Naive thymus-derived CD4-positive, alpha-beta T cell (primary cell): ENCODE measurements around the gene NCKAP1. TPM values are rescaled to one million over a fixed set of nuclear protein-coding genes. Genes with fewer than 3 reads are reported as not detected.
"Not testable (repeated sequence)": the region's sequence is repeated elsewhere in the genome, so short reads cannot be mapped to it uniquely, and the experiment has no call there.

Source experiments
- ATAC-seq: fragments of 150-1000 bp; cut with Tn5 transposase; 2 replicates; pipeline ENCODE4 v1.10.0; 2021; ENCODE audit warnings: mild to moderate bottlenecking, moderate library complexity
- CTCF ChIA-PET: fragments of 350-600 bp; sonication (Branson Sonifier 250); formaldehyde crosslinking; loops from one replicate; lab custom pipeline; 2021; ENCODE audit warnings: antibody characterized with exemption; lab: Charles Lee
- POLR2A ChIA-PET: fragments of 350-600 bp; sonication (Branson Sonifier 250); formaldehyde crosslinking; loops from one replicate; lab custom pipeline; 2021; ENCODE audit warnings: antibody characterized with exemption, inconsistent platforms; lab: Charles Lee
- DNase-seq, 9 donors: peaks; one replicate each; pipeline versions ENCODE4 v3.0.0 to v3.0.0-alpha.2; 2020 to 2022; ENCODE audit warnings: mixed read lengths in 1 of 9
- H3K27ac ChIP-seq: one replicate; pipeline ENCODE4 v1.7.0; 2013; ENCODE audit warnings: mild to moderate bottlenecking, low read depth, low read length, moderate library complexity
- H3K27me3 ChIP-seq, 2 donors: one replicate each; pipeline ENCODE4 v1.7.0; 2013; ENCODE audit warnings: low read length in 2 of 2, mild to moderate bottlenecking in 2 of 2, moderate library complexity in 2 of 2; ENCODE audit not compliant: control insufficient read depth in 2 of 2, insufficient read depth in 2 of 2
- H3K36me3 ChIP-seq, 3 experiments: 1 replicate in 2 of 3; 2 replicates in 1 of 3; pipeline ENCODE4 v1.7.0; 2013; ENCODE audit warnings: low read length in 3 of 3, mild to moderate bottlenecking in 3 of 3, moderate library complexity in 1 of 3; ENCODE audit not compliant: insufficient read depth in 3 of 3, control insufficient read depth in 2 of 3
- H3K4me1 ChIP-seq, 2 donors: one replicate each; pipeline ENCODE4 v1.7.0; 2013; ENCODE audit warnings: low read length in 2 of 2, mild to moderate bottlenecking in 2 of 2, moderate library complexity in 1 of 2; ENCODE audit not compliant: control insufficient read depth in 2 of 2, insufficient read depth in 2 of 2
- H3K4me3 ChIP-seq: 2 replicates; pipeline ENCODE4 v1.7.0; 2013; ENCODE audit warnings: mild to moderate bottlenecking, low read length
- H3K9me3 ChIP-seq, 3 experiments: 1 replicate in 2 of 3; 2 replicates in 1 of 3; pipeline ENCODE4 v1.7.0; 2013; ENCODE audit warnings: low read length in 3 of 3; ENCODE audit not compliant: control insufficient read depth in 2 of 3
- H3K27ac Mint-ChIP-seq, 9 donors: one replicate each; pipeline ENCODE4 v1.8.0; 2020 to 2022; ENCODE audit warnings: mixed read lengths in 9 of 9, mild to moderate bottlenecking in 8 of 9, moderate library complexity in 5 of 9, inconsistent platforms in 2 of 9
- H3K27me3 Mint-ChIP-seq, 5 donors: one replicate each; pipeline ENCODE4 v1.8.0; 2021 to 2022; ENCODE audit warnings: mixed read lengths in 5 of 5, mild to moderate bottlenecking in 1 of 5
- H3K36me3 Mint-ChIP-seq, 5 donors: one replicate each; pipeline ENCODE4 v1.8.0; 2020 to 2022; ENCODE audit warnings: mixed read lengths in 5 of 5, mild to moderate bottlenecking in 3 of 5, inconsistent platforms in 1 of 5
- H3K4me1 Mint-ChIP-seq, 7 donors: one replicate each; pipeline ENCODE4 v1.8.0; 2020 to 2022; ENCODE audit warnings: mixed read lengths in 7 of 7, mild to moderate bottlenecking in 3 of 7, inconsistent platforms in 1 of 7
- H3K4me3 Mint-ChIP-seq, 10 donors: one replicate each; pipeline ENCODE4 v1.8.0; 2020 to 2022; ENCODE audit warnings: mild to moderate bottlenecking in 10 of 10, mixed read lengths in 10 of 10, moderate library complexity in 6 of 10, inconsistent platforms in 2 of 10
- H3K9me3 Mint-ChIP-seq, 11 donors: one replicate each; pipeline ENCODE4 v1.8.0; 2020 to 2022; ENCODE audit warnings: mixed read lengths in 11 of 11, mild to moderate bottlenecking in 4 of 11, inconsistent platforms in 1 of 11, moderate library complexity in 1 of 11
- intact Hi-C, 2 donors: fragments of 100-400 bp; cut with micrococcal nuclease; formaldehyde crosslinking; loops; one replicate each; pipeline ENCODE4 v1.15.1; 2023
- polyA plus RNA-seq, 2 donors: library from polyadenylated mRNA; unstranded; fragments of 300-500 nt; fragmentation: Illumina TruSeq; gene quantifications; one replicate each; pipeline ENCODE4 v1.2.3, GENCODE V29; 2021
- total RNA-seq, 6 experiments: library from RNA in 5 of 6; stranded (reverse) in 5 of 6; gene quantifications; 1 replicate in 5 of 6; 2 replicates in 1 of 6; pipeline ENCODE4 v1.2.3 and lab custom pipeline; 2021 to 2026

NCKAP1 gene
- total and polyA plus RNA-seq, 7 experiments from 2014 or later: 0.31 to 4.1 (median 2.6) TPM

GRCh38 chr2:182999348-183000028 is 38.8 kb downstream of the NCKAP1 start:
- ATAC-seq: no peak
- POLR2A ChIA-PET: no interaction called here
- H3K27ac ChIP-seq: no peak overlapping the region
- Mint-ChIP-seq H3K27ac (no peak overlapping the region), H3K4me3 (no peak overlapping the region), H3K27me3 (no peaks in the 10 kb centered on the region), H3K36me3 (peaks cover 0 to 33% (median 11%) of the 10 kb centered on the region in 5 donors), H3K9me3 (no peaks in the 10 kb centered on the region), H3K4me1 (peaks cover 0 to 2% (median 0%) of the 10 kb centered on the region in 7 donors)
- no peaks in the 10 kb centered on the region for H3K36me3 ChIP-seq
- H3K27me3 ChIP-seq: no peaks in the 10 kb centered on the region
- intact Hi-C loops: no loop called here
- no peaks in the 10 kb centered on the region for H3K9me3 ChIP-seq
- CTCF ChIA-PET: interaction anchor here (0.6 kb wide), 1 partner anchor 15 kb away, joined by 4 read pairs; no protein-coding TSS in a partner anchor
- no peak for DNase-seq
- H3K4me1 ChIP-seq: no peaks in the 10 kb centered on the region
- H3K4me3 ChIP-seq: no peak overlapping the region

GRCh38 chr2:182994228-182994912 is 43.9 kb downstream of the NCKAP1 start:
- ATAC-seq (no peak), DNase-seq (no peak)
- ChIA-PET CTCF (no interaction called here), POLR2A (no interaction called here)
- H3K27me3 ChIP-seq: no peaks in the 10 kb centered on the region
- intact Hi-C loops: no loop called here
- H3K4me1 Mint-ChIP-seq: peaks cover 0 to 2% (median 0%) of the 10 kb centered on the region in 7 donors
- H3K27ac ChIP-seq: no peak overlapping the region
- H3K9me3 Mint-ChIP-seq: no peaks in the 10 kb centered on the region
- H3K36me3 Mint-ChIP-seq: peaks cover 0 to 28% (median 15%) of the 10 kb centered on the region in 5 donors
- H3K27ac Mint-ChIP-seq: no peak overlapping the region
- H3K4me3 ChIP-seq: no peak overlapping the region
- H3K36me3 ChIP-seq: no peaks in the 10 kb centered on the region
- H3K4me1 ChIP-seq: no peaks in the 10 kb centered on the region
- no peaks in the 10 kb centered on the region for H3K9me3 ChIP-seq
- H3K27me3 Mint-ChIP-seq: no peaks in the 10 kb centered on the region
- no peak overlapping the region for H3K4me3 Mint-ChIP-seq

GRCh38 chr2:182982941-182983340 is 55.3 kb downstream of the NCKAP1 start:
- no peak for DNase-seq
- CTCF ChIA-PET: no interaction called here
- ATAC-seq: no peak
- no peak overlapping the region for H3K27ac Mint-ChIP-seq
- H3K27me3 ChIP-seq: no peaks in the 10 kb centered on the region
- no peaks in the 10 kb centered on the region for H3K4me1 Mint-ChIP-seq
- no peaks in the 10 kb centered on the region for H3K9me3 ChIP-seq
- no peak overlapping the region for H3K4me3 ChIP-seq
- H3K27ac ChIP-seq: no peak overlapping the region
- no peaks in the 10 kb centered on the region for H3K36me3 ChIP-seq
- H3K4me3 Mint-ChIP-seq: no peak overlapping the region
- intact Hi-C loops: loop anchor here in 1 of 2 donors (5.0 kb wide), 1 partner anchor 266 kb away; the partner anchor contains the start of gene DNAJC10
- H3K9me3 Mint-ChIP-seq: no peaks in the 10 kb centered on the region
- POLR2A ChIA-PET: no interaction called here
- no peaks in the 10 kb centered on the region for H3K27me3 Mint-ChIP-seq
- no peaks in the 10 kb centered on the region for H3K4me1 ChIP-seq
- peaks cover 0 to 3% (median 0%) of the 10 kb centered on the region in 5 donors for H3K36me3 Mint-ChIP-seq

GRCh38 chr2:182981475-182981874 is 56.8 kb downstream of the NCKAP1 start:
- H3K27me3 ChIP-seq, H3K27ac ChIP-seq, CTCF ChIA-PET, H3K9me3 Mint-ChIP-seq, DNase-seq, H3K9me3 ChIP-seq, H3K27ac Mint-ChIP-seq, H3K4me3 Mint-ChIP-seq, ATAC-seq, H3K4me1 Mint-ChIP-seq, H3K4me3 ChIP-seq, H3K27me3 Mint-ChIP-seq, POLR2A ChIA-PET, H3K36me3 Mint-ChIP-seq, H3K36me3 ChIP-seq, H3K4me1 ChIP-seq: not testable (repeated sequence)
- intact Hi-C loops: loop anchor here (2.0 to 5.0 kb wide), 4 partner anchors 55 to 264 kb away; partner anchors contain the start of gene DNAJC10 (in 1 of the 2)

GRCh38 chr2:182980652-182981051 is 57.6 kb downstream of the NCKAP1 start:
- CTCF ChIA-PET: interaction anchor here (0.6 to 1.9 kb wide), 10 partner anchors 9 to 1238 kb away, joined by 3 to 15 read pairs (median 4); no protein-coding TSS in a partner anchor
- Histone ChIP-seq H3K4me3 (no peak overlapping the region), H3K36me3 (no peaks in the 10 kb centered on the region), H3K4me1 (no peaks in the 10 kb centered on the region), H3K9me3 (no peaks in the 10 kb centered on the region), H3K27me3 (no peaks in the 10 kb centered on the region), H3K27ac (no peak overlapping the region)
- DNase-seq: no peak
- no peak for ATAC-seq
- H3K9me3 Mint-ChIP-seq: no peaks in the 10 kb centered on the region
- POLR2A ChIA-PET: interaction anchor here (0.9 to 1.0 kb wide), 2 partner anchors 9 to 81 kb away, joined by 3 read pairs; no protein-coding TSS in a partner anchor
- H3K4me3 Mint-ChIP-seq: no peak overlapping the region
- H3K27me3 Mint-ChIP-seq: no peaks in the 10 kb centered on the region
- intact Hi-C loops: loop anchor here (1.0 to 5.0 kb wide), 10 partner anchors 56 to 794 kb away; partner anchors contain the start of gene DNAJC10 (in 1 of the 2)
- H3K36me3 Mint-ChIP-seq: peaks cover 0 to 7% (median 0%) of the 10 kb centered on the region in 5 donors
- H3K27ac Mint-ChIP-seq: no peak overlapping the region
- H3K4me1 Mint-ChIP-seq: peaks cover 0 to 3% (median 0%) of the 10 kb centered on the region in 7 donors

GRCh38 chr2:182980115-182980514 is 58.1 kb downstream of the NCKAP1 start:
- H3K9me3 Mint-ChIP-seq: no peaks in the 10 kb centered on the region
- ATAC-seq: no peak
- POLR2A ChIA-PET: interaction anchor here (0.9 to 1.0 kb wide), 2 partner anchors 9 to 81 kb away, joined by 3 read pairs; no protein-coding TSS in a partner anchor

More at GRCh38 chr2:182980115-182980514, 58.1 kb downstream of the NCKAP1 start:
- H3K9me3 ChIP-seq: no peaks in the 10 kb centered on the region
- peaks cover 0 to 7% (median 0%) of the 10 kb centered on the region in 5 donors for H3K36me3 Mint-ChIP-seq
- no peaks in the 10 kb centered on the region for H3K27me3 Mint-ChIP-seq
- no peak overlapping the region for H3K4me3 ChIP-seq
- CTCF ChIA-PET: interaction anchor here (0.6 to 1.9 kb wide), 13 partner anchors 9 to 1238 kb away, joined by 3 to 15 read pairs (median 4); no protein-coding TSS in a partner anchor
- peak in 5 of 9 donors; percentile 11 to 35 (median 21) for DNase-seq
- intact Hi-C loops: loop anchor here (1.0 to 5.0 kb wide), 10 partner anchors 57 to 794 kb away; partner anchors contain the start of gene DNAJC10 (in 1 of the 2)
- H3K4me3 Mint-ChIP-seq: no peak overlapping the region
- H3K36me3 ChIP-seq: no peaks in the 10 kb centered on the region
- H3K4me1 Mint-ChIP-seq: peaks cover 0 to 3% (median 0%) of the 10 kb centered on the region in 7 donors
- H3K27ac ChIP-seq: no peak overlapping the region
- H3K4me1 ChIP-seq: no peaks in the 10 kb centered on the region
- H3K27me3 ChIP-seq: no peaks in the 10 kb centered on the region
- no peak overlapping the region for H3K27ac Mint-ChIP-seq
